PC-9 (cell line): ENCODE results near the gene NECTIN1.
A peak's percentile ranks its signal among the peaks of the same experiment; 100 is the strongest.

Source experiments
- EZH2 ChIP-seq: fragments of 200-600 bp; sonication (generic); IDR thresholded peaks from 2 replicates; pipeline ENCODE4 v1.8.0; 2017; ENCODE audit warnings: antibody characterized with exemption, low read depth
- TF ChIP-seq, protein P1 (sequence below): fragments of 200-600 bp; sonication (generic); conservative IDR thresholded peaks from 2 replicates; pipeline ENCODE4 v1.6.1; 2017; ENCODE audit warnings: mixed run types, antibody characterized with exemption, mild to moderate bottlenecking, moderate library complexity

DNA sequence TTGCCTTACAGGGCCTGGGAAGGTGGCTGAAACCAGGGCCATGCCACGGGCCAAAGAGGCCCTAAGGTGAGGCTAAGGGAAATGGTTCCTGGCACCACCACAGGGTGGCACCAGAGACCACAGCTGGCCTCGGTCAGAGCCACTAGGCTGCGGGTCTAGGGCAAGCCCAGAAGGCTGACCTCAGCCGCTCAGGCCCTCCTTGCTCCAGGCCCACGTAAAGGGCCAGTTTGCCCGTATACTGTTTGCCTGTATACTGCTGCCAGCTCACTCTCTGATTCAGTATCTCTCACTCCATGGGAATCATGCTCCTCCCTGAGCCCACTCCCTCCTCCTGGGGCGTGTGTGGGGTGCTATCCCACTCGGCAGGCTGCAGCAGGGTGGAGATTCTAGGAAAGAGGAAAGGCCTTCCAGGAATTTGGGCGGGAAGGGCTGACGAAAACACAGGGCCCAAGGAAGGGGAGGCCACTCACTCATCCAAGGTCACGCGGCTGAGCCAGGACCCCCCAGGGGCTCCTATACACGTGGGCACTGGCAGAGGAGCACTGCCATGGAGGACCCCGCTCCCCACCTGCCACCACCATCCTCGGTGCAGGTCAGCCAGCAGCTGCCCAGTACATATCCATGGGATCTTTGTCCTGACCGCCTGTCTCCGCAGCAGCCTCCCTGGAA is 62.4 kb downstream of the NECTIN1 start:
- TF ChIP-seq, protein P1, sequence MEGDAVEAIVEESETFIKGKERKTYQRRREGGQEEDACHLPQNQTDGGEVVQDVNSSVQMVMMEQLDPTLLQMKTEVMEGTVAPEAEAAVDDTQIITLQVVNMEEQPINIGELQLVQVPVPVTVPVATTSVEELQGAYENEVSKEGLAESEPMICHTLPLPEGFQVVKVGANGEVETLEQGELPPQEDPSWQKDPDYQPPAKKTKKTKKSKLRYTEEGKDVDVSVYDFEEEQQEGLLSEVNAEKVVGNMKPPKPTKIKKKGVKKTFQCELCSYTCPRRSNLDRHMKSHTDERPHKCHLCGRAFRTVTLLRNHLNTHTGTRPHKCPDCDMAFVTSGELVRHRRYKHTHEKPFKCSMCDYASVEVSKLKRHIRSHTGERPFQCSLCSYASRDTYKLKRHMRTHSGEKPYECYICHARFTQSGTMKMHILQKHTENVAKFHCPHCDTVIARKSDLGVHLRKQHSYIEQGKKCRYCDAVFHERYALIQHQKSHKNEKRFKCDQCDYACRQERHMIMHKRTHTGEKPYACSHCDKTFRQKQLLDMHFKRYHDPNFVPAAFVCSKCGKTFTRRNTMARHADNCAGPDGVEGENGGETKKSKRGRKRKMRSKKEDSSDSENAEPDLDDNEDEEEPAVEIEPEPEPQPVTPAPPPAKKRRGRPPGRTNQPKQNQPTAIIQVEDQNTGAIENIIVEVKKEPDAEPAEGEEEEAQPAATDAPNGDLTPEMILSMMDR = peak; percentile 98
- no peak for TF ChIP-seq EZH2
